ENCODE results near the gene UNC45A. TPM values are rescaled to one million over a fixed set of nuclear protein-coding genes. Genes with fewer than 3 reads are reported as not detected.

Gene UNC45A
- total and polyA plus RNA-seq, 2 of the 13 experiments (the other 11 are each of a cell fraction or from before 2014, with no cell fraction given) = 33.8 to 39.7 TPM

- TF ChIP-seq ZNF142 (CRISPR knock-in tag; IDR thresholded peaks at IDR 0.05) (0 out of 2 replicates have a peak, but pooled peaks have one; percentile 51), SIN3A (IDR thresholded peaks at IDR 0.05; ENCODE audit: borderline replicate concordance, low read depth, low read length) (peak; percentile 95; the same call in 1 of the 2 replicates), HIC2 (CRISPR knock-in tag; IDR thresholded peaks at IDR 0.05; ENCODE audit: low read depth) (peak; percentile 53; the same call in 1 of the 2 replicates)
Measured at GRCh38 chr15:90954712-90955623, 19.9 kb downstream of the UNC45A start, which contains the start of gene RCCD1 (continued).

All from HepG2 (cell line).